Testis (tissue), 2 donors: ENCODE measurements around the gene HAPLN1.

Experiments
- CTCF ChIP-seq, 3 experiments: fragments of 450-650 bp in 2 of 3; fragments of 200-600 bp in 1 of 3; sonication (generic) in 1 of 3; IDR thresholded peaks; one replicate each; pipeline ENCODE4 v1.5.1; 2016 to 2019; ENCODE audit warnings: antibody characterized with exemption in 3 of 3, mild to moderate bottlenecking in 2 of 3, moderate library complexity in 1 of 3
- POLR2A ChIP-seq: fragments of 450-650 bp; IDR thresholded peaks from one replicate; pipeline ENCODE4 v1.6.1; 2017; ENCODE audit warnings: antibody characterized with exemption, mild to moderate bottlenecking, moderate library complexity

GRCh38 chr5:83687124-83687619 is 33.5 kb downstream of the HAPLN1 start:
- no peak for TF ChIP-seq CTCF (IDR thresholded peaks at IDR 0.05)
- no peak for TF ChIP-seq POLR2A
